PC-9 (cell line): ENCODE results near the gene DDX10. TPM values are rescaled to one million over a fixed set of nuclear protein-coding genes. Genes with fewer than 3 reads are reported as not detected.

ENCODE experiments used
- BruUV-seq: library from RNA; stranded (reverse); fragments of 400-500 nt; replicated peaks from 2 replicates; lab custom pipeline; 2021; lab: Mats Ljungman, UMichigan
- CTCF ChIA-PET: fragments of 300-600 bp; sonication (Branson Sonifier 250); formaldehyde crosslinking; loops from one replicate; lab custom pipeline; 2022; ENCODE audit warnings: antibody characterized with exemption; lab: Charles Lee
- POLR2A ChIA-PET: fragments of 300-600 bp; sonication (Branson Sonifier 250); formaldehyde crosslinking; loops from one replicate; lab custom pipeline; 2022; ENCODE audit warnings: antibody characterized with exemption; ENCODE audit not compliant: unreplicated experiment; lab: Charles Lee
- DNase-seq, 2 experiments: peaks; one replicate each; pipeline versions ENCODE4 v3.0.0 to v3.0.0-alpha.2; 2015 to 2022; ENCODE audit warnings: mixed read lengths in 1 of 2
- H2AFZ ChIP-seq: fragments of 200-600 bp; sonication (generic); 2 replicates; pipeline ENCODE4 v1.8.1; 2017; ENCODE audit warnings: antibody characterized with exemption
- H3F3A ChIP-seq: fragments of 200-600 bp; sonication (generic); 2 replicates; pipeline ENCODE4 v1.8.1; 2017; ENCODE audit warnings: antibody characterized with exemption, mild to moderate bottlenecking, low read depth; ENCODE audit not compliant: insufficient read depth
- H3K27ac ChIP-seq: fragments of 200-600 bp; sonication (generic); 2 replicates; pipeline ENCODE4 v1.6.1; 2016; ENCODE audit warnings: mixed run types
- H3K27me3 ChIP-seq: fragments of 200-600 bp; sonication (generic); 2 replicates; pipeline ENCODE4 v1.6.1; 2016; ENCODE audit warnings: low read depth, mixed run types; ENCODE audit not compliant: insufficient read depth
- H3K36me3 ChIP-seq: fragments of 200-600 bp; sonication (generic); 2 replicates; pipeline ENCODE4 v1.6.1; 2016; ENCODE audit warnings: low read depth, mixed run types
- H3K4me1 ChIP-seq: fragments of 200-600 bp; sonication (generic); replicated peaks from 2 replicates; pipeline ENCODE4 v1.6.1; 2016; ENCODE audit warnings: mixed run types; ENCODE audit not compliant: insufficient read depth
- H3K4me2 ChIP-seq: fragments of 200-600 bp; sonication (generic); 2 replicates; pipeline ENCODE4 v1.6.1; 2017; ENCODE audit warnings: mixed run types
- H3K4me3 ChIP-seq: fragments of 200-600 bp; sonication (generic); 2 replicates; pipeline ENCODE4 v1.6.1; 2016; ENCODE audit warnings: mixed run types
- H3K79me2 ChIP-seq: fragments of 200-600 bp; sonication (generic); 2 replicates; pipeline ENCODE4 v1.6.1; 2017; ENCODE audit warnings: low read depth, mixed run types
- H3K9me2 ChIP-seq: fragments of 200-600 bp; sonication (generic); 2 replicates; pipeline ENCODE4 v1.8.1; 2017; ENCODE audit warnings: mild to moderate bottlenecking; ENCODE audit not compliant: insufficient read depth
- H3K9me3 ChIP-seq: fragments of 200-600 bp; sonication (generic); 2 replicates; pipeline ENCODE4 v1.8.1; 2016; ENCODE audit warnings: low read depth; ENCODE audit not compliant: insufficient read depth
- H4K20me1 ChIP-seq: fragments of 200-600 bp; sonication (generic); 2 replicates; pipeline ENCODE4 v1.8.1; 2017; ENCODE audit not compliant: insufficient read depth
- CTCF ChIP-seq: fragments of 200-600 bp; sonication (generic); conservative IDR thresholded peaks from 2 replicates; pipeline ENCODE4 v1.6.1; 2017; ENCODE audit warnings: mixed run types, antibody characterized with exemption, mild to moderate bottlenecking, moderate library complexity
- EZH2 ChIP-seq: fragments of 200-600 bp; sonication (generic); IDR thresholded peaks from 2 replicates; pipeline ENCODE4 v1.8.0; 2017; ENCODE audit warnings: antibody characterized with exemption, low read depth
- intact Hi-C: fragments of 100-400 bp; cut with micrococcal nuclease; formaldehyde crosslinking; loops from one replicate; pipeline ENCODE4 v1.10.0; 2022; ENCODE audit not compliant: unreplicated experiment
- total RNA-seq: library from RNA; stranded (reverse); gene quantifications from 2 replicates; pipeline ENCODE4 v1.2.3, GENCODE V29; 2021

Gene DDX10
- total RNA-seq, 1 experiment from 2014 or later = 26.4 TPM

GRCh38 chr11:108727665-108728064 lies 62.8 kb downstream of the DDX10 start:
- H3F3A ChIP-seq = 0 out of 2 replicates have a peak, but pooled peaks cover 5% of the 10 kb centered on the region
- no peak for DNase-seq
- H3K4me1 ChIP-seq = no peaks in the 10 kb centered on the region
- ChIA-PET CTCF (no interaction called here), POLR2A (no interaction called here)
- no peak overlapping the region for H3K27ac ChIP-seq
- no peaks in the 10 kb centered on the region for H4K20me1 ChIP-seq
- H3K4me3 ChIP-seq = no peak overlapping the region
- no TSS peak for BruUV-seq
- H3K9me3 ChIP-seq = no peaks in the 10 kb centered on the region
- intact Hi-C loops = no loop called here
- peaks cover 13% of the 10 kb centered on the region for H3K79me2 ChIP-seq
- peaks cover 26% of the 10 kb centered on the region for H3K36me3 ChIP-seq
- no peak overlapping the region for H3K4me2 ChIP-seq
- no peak overlapping the region for H2AFZ ChIP-seq
- TF ChIP-seq CTCF = no peak
- TF ChIP-seq EZH2 = no peak
- H3K27me3 ChIP-seq = no peaks in the 10 kb centered on the region
- H3K9me2 ChIP-seq = no peaks in the 10 kb centered on the region

GRCh38 chr11:108729227-108729871 lies 64.5 kb downstream of the DDX10 start:
- Histone ChIP-seq H3K9me3 (no peaks in the 10 kb centered on the region; the same call in 1 of the 2 replicates), H3K27me3 (no peaks in the 10 kb centered on the region), H3K4me3 (no peak overlapping the region), H3K79me2 (peaks cover 15% of the 10 kb centered on the region), H3K4me2 (no peak overlapping the region), H3K36me3 (peaks cover 19% of the 10 kb centered on the region), H2AFZ (no peak overlapping the region), H3K4me1 (0 out of 2 replicates have a peak, but pooled peaks cover 9% of the 10 kb centered on the region), H3K9me2 (no peaks in the 10 kb centered on the region), H3F3A (0 out of 2 replicates have a peak, but pooled peaks cover 5% of the 10 kb centered on the region), H4K20me1 (no peaks in the 10 kb centered on the region), H3K27ac (no peak overlapping the region)
- POLR2A ChIA-PET = no interaction called here
- BruUV-seq = no TSS peak
- DNase-seq = no peak
- no peak for TF ChIP-seq CTCF
- TF ChIP-seq EZH2 = no peak
- intact Hi-C loops = no loop called here
- CTCF ChIA-PET = no interaction called here

- peaks cover 13% of the 10 kb centered on the region for H3K79me2 ChIP-seq
- no peaks in the 10 kb centered on the region for H3K27me3 ChIP-seq
- intact Hi-C loops = no loop called here
- H2AFZ ChIP-seq = no peak overlapping the region
- H3K4me2 ChIP-seq = no peak overlapping the region
- H3K36me3 ChIP-seq = peaks cover 7% of the 10 kb centered on the region; the same call in 1 of the 2 replicates
- H3K9me2 ChIP-seq = no peaks in the 10 kb centered on the region
- H3K4me1 ChIP-seq = 0 out of 2 replicates have a peak, but pooled peaks cover 9% of the 10 kb centered on the region
- H3K4me3 ChIP-seq = no peak overlapping the region
- BruUV-seq = no TSS peak
- ChIA-PET CTCF (no interaction called here), POLR2A (interaction anchor here (0.5 kb wide), 1 partner anchor 512 kb away, joined by 5 read pairs; no protein-coding TSS in a partner anchor)
- H3F3A ChIP-seq = no peaks in the 10 kb centered on the region
- no peaks in the 10 kb centered on the region; the same call in 1 of the 2 replicates for H3K9me3 ChIP-seq
- no peak overlapping the region for H3K27ac ChIP-seq
- TF ChIP-seq EZH2 (no peak), CTCF (no peak)
- DNase-seq = no peak
- H4K20me1 ChIP-seq = no peaks in the 10 kb centered on the region
Observed at GRCh38 chr11:108732395-108732794, 67.5 kb downstream of the DDX10 start.
